ENCODE data around the gene TRIO.

TRIO gene

GRCh38 chr5:14171046-14171445 is 27.9 kb downstream of the TRIO start:
- no peak for DNase-seq

- no peak for DNase-seq
These were observed 28.5 kb downstream of the TRIO start for GRCh38 chr5:14171621-14172020.

GRCh38 chr5:14172149-14172795 is 29.1 kb downstream of the TRIO start:
- DNase-seq: no peak

- DNase-seq: no peak
These were observed 30.5 kb downstream of the TRIO start for GRCh38 chr5:14173377-14174229.

GRCh38 chr5:14174230-14174636 is 31.1 kb downstream of the TRIO start:
- no peak for DNase-seq

- no peak for DNase-seq
These were observed 32.2 kb downstream of the TRIO start for GRCh38 chr5:14175381-14175780.

- no peak for DNase-seq
These were observed 33.7 kb downstream of the TRIO start for GRCh38 chr5:14176888-14177287.

- DNase-seq: no peak
These were observed 34.5 kb downstream of the TRIO start for GRCh38 chr5:14177634-14178033.

- no peak for DNase-seq
These were observed 34.9 kb downstream of the TRIO start for GRCh38 chr5:14178091-14178490.

GRCh38 chr5:14178671-14179211 is 35.6 kb downstream of the TRIO start:
- no peak for DNase-seq

GRCh38 chr5:14179446-14179845 is 36.3 kb downstream of the TRIO start:
- no peak for DNase-seq

GRCh38 chr5:14180437-14180836 is 37.3 kb downstream of the TRIO start:
- DNase-seq: no peak

- DNase-seq: no peak
These were observed 38.3 kb downstream of the TRIO start for GRCh38 chr5:14181299-14181968.

- DNase-seq: no peak
These were observed 39.6 kb downstream of the TRIO start for GRCh38 chr5:14182761-14183160.

GRCh38 chr5:14183187-14183939 is 40.2 kb downstream of the TRIO start:
- no peak for DNase-seq

GRCh38 chr5:14184082-14184481 is 40.9 kb downstream of the TRIO start:
- no peak for DNase-seq

- no peak for DNase-seq
These were observed 41.6 kb downstream of the TRIO start for GRCh38 chr5:14184725-14185124.

GRCh38 chr5:14185326-14186058 is 42.4 kb downstream of the TRIO start:
- DNase-seq: no peak

- no peak for DNase-seq
These were observed 43.1 kb downstream of the TRIO start for GRCh38 chr5:14186059-14186830.

- DNase-seq: no peak
These were observed 44.0 kb downstream of the TRIO start for GRCh38 chr5:14187157-14187556.

- DNase-seq: no peak
These were observed 44.5 kb downstream of the TRIO start for GRCh38 chr5:14187660-14188059.

Data from stimulated activated CD4-positive, alpha-beta T cell treated with anti-CD3 and anti-CD28 coated beads, Interleukin-1b, Interleukin-23, amount 100 ng/mL, for 48 hours (primary cell).